GM21423 (cell line): ENCODE measurements around the gene PIM3.

Experiments used
- ATAC-seq: cut with Tn5 transposase; IDR thresholded peaks from one replicate; pipeline ENCODE4 v1.9.1; 2021; ENCODE audit warnings: mild to moderate bottlenecking, moderate library complexity; ENCODE audit not compliant: unreplicated experiment

PIM3 gene

DNA sequence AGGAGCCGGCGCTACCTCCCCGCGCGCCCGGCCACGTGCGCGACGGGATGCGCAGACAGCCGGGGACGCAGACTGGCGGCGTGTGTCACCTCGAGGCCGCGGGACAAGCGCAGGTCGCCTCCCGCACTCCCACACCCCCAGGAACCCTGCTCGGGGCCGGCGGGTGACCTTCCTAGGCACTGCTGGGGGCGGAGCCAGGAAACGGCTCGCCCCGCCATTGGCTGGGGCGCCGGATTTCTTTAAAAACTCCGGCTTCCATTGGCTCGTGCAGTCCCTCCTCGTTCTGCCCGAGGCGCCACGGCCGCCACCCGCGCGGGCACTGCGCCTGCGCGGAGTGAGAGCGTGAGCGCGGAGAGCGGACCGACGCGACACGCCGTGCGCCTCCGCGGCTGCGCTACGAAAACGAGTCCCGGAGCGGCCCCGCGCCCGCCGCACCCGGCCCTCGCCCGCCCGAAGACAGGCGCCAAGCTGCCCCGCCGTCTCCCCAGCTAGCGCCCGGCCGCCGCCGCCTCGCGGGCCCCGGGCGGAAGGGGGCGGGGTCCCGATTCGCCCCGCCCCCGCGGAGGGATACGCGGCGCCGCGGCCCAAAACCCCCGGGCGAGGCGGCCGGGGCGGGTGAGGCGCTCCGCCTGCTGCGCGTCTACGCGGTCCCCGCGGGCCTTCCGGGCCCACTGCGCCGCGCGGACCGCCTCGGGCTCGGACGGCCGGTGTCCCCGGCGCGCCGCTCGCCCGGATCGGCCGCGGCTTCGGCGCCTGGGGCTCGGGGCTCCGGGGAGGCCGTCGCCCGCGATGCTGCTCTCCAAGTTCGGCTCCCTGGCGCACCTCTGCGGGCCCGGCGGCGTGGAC lies at the start of gene PIM3:
PIM3 (plus strand) TSS at position 614 of the 846 bp plus-strand sequence; CDS start at position 790, 176 bp downstream.
- peak; percentile 55 for ATAC-seq

- no peak for ATAC-seq
Measured at GRCh38 chr22:49911881-49912625, 48.5 kb upstream of the PIM3 start.

GRCh38 chr22:49913026-49913425 lies 47.5 kb upstream of the PIM3 start:
- ATAC-seq, result no peak

- ATAC-seq, result no peak
Measured at GRCh38 chr22:49913446-49913845, 47.1 kb upstream of the PIM3 start.

DNA sequence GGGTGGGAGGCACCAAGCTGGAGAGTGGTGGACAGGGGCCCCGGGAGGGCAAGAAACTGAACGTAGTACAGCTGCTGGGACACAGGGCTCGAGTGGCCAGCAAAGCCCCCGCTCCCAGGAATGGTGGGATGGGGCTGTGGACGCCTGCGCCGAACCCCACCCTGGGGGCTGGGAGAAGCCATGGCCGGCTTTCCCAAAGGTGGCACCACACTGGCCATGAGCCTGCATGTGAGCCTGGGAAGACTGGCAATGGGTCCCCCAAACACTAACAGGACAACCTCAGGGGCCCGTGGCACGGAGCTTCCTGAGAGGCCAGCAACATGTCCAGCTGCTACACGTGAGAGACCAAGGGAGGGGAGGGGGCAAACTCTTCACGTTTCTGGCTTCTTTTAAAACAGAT lies 46.3 kb upstream of the PIM3 start:
- ATAC-seq, result no peak

DNA sequence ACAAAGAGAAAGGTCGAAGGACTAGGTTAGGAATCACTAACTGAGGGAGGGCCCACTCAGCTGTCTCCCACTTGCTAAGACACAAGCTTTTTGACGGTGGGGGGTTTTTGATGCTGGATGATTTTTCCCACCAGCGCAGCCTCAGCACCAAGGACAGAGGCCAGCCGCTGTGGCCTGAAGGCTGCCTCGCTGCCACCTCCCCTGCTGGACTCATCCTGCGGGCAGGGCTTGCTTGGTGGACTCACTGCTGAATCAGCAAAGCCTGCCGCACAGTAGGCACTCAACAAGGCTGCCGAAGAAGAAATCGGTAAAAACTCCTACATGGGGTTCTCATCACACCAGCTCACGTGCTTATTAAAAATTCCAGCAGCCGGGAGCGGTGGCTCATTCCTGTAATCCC lies 45.0 kb upstream of the PIM3 start:
- no peak for ATAC-seq

- no peak for ATAC-seq
Measured at GRCh38 chr22:49916831-49917230, 43.7 kb upstream of the PIM3 start.

DNA sequence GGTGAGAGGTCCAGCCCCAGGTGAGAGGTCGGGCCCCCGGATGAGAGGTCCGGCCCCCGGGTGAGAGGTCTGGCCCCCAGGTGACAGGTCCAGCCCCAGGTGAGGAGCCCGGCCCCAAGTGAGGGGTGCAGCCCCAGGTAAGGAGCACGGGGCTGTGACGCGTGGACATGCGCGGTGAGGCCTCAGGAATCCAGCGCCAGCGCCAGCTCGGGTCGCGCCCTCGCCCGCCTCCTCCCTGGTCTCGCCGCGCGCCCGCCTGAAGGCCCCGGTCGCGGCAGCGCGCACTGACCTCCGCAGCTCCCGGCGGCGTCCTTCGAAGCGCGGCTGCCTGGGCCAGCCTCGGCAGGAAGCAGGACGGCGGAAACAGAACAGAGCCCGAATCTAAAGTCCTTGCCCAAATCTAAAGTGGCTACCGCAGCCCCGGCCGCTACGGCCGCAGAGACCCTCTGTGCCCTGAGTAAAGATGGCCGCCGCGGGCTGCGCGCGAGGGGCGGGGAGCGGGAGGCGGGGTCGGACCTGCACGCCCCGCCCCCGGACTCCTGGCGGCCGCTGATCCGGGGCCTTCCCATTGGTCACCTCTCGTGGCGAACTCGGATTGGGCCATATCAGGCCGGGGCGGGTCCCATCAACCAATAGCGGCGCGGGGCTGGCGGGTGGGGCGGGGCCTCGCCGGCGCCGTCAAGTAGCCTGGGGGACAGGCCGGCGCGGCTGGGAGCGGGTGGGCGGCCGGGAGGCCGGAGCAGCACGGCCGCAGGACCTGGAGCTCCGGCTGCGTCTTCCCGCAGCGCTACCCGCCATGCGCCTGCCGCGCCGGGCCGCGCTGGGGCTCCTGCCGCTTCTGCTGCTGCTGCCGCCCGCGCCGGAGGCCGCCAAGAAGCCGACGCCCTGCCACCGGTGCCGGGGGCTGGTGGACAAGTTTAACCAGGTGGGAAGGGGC lies 42.3 kb upstream of the PIM3 start, which contains the start of the genes ALG12 and CRELD2:
ALG12 (minus strand) TSS at position 465 of the 937 bp plus-strand sequence. CDS start 4,673 bp downstream, outside the sequence.
CRELD2 (plus strand) TSS at position 661 of the 937 bp plus-strand sequence; CDS start at position 797, 136 bp downstream.
- ATAC-seq, result peak; percentile 89

DNA sequence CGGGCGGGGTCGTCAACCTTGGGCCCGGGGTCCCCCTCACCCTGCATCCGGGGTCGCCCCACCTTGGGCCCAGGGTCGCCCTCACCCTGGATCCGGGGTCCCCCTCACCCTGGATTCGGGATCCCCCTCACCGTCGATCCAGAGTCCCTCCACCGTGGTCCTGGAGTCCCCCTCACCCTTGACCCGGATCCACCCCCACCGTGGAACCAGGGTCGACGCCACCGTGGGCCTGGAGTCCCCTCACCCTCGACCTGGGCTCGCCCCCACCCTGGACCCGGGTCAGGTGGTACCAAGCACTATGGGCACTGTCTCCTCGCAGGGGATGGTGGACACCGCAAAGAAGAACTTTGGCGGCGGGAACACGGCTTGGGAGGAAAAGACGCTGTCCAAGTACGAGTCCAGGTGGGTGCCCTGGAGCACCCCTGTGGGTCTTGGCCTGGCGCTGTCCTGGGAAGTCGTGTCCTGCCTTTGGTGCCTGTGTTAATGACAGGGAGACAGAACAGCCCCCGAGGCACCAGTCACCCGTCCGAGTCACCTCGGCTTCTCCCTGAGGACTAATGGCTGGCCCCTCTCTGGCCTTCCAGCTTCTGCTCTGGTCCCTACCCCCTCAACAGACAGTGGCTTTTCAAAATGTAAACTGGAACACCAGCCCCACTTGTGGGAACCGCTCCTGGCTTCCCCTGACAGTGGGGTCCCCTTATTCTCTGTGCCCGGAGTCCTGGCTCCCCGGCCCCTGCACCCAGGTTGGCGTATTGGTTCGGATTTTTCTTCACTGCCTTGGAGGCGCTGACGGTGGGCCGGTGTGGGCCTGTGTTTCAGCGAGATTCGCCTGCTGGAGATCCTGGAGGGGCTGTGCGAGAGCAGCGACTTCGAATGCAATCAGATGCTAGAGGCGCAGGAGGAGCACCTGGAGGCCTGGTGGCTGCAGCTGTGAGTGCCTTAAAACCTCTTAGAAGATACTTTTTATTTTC lies 41.4 kb upstream of the PIM3 start:
- no peak for ATAC-seq

- ATAC-seq, result no peak
Measured at GRCh38 chr22:49920859-49921258, 39.7 kb upstream of the PIM3 start.

DNA sequence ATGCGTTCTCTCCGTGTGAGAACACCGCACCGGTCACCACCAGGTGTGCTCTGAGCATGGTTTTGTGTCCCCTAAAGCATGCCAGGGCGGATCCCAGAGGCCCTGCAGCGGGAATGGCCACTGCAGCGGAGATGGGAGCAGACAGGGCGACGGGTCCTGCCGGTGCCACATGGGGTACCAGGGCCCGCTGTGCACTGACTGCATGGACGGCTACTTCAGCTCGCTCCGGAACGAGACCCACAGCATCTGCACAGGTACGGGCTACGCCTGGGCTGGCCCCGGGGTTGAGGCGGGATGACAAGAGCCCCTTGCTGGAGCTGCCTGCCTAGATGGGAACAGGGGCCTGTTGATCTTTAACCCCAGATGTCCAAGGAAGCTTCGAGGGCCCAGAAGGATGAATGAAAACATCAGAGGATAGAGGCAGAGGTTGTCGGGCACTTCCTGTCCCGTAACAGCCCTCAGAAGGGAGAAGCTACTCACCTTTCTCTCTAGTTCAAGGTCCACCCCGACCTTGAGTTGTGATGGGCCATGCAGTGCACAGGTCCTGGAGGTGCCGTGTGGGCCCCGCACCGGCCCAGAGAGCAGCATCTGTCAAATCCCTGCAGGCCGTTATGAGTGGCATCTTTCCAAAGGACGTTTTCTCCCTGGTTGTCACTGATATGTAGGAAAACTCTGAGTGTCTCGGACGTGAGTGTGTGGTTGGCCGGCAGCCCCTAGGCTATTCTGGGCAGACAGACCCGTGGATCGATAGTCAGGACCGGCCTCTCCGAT lies 38.9 kb upstream of the PIM3 start:
- ATAC-seq, result no peak

- ATAC-seq, result no peak
Measured at GRCh38 chr22:49922484-49922883, 38.1 kb upstream of the PIM3 start.

- ATAC-seq, result no peak
Measured at GRCh38 chr22:49922926-49923325, 37.6 kb upstream of the PIM3 start.

- no peak for ATAC-seq
Measured at GRCh38 chr22:49923445-49923844, 37.1 kb upstream of the PIM3 start.

- ATAC-seq, result no peak
Measured at GRCh38 chr22:49924113-49924833, 36.3 kb upstream of the PIM3 start.

DNA sequence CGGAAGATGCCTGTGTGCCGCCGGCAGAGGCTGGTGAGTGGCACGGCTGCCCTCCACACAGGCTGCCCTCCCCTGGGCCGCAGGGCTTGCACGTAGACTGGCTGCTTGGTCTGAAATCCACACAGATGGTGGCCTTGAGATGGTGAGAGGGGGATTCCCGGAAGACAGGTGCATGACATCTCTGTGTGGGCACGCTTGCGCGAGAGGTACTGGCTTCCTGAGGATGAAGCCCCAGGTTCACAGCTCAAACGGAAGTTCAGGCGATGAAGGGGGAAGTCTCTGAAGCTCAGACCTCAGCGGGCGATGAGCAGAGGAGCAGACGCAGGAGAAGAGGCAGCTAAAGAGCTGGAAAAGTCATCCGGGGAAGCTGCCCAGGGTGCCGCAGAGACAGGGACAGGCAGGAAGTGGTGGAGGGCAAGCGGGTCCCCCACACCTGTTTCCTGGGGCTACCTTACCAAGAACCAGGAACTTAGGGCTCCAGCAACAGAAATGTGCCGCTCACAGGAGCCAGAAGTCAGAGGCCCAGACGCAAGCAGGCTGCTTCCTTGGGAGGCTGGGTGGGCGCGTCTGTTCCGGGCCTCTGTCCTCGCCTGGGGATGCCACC lies 34.9 kb upstream of the PIM3 start:
- ATAC-seq, result peak; percentile 47

DNA sequence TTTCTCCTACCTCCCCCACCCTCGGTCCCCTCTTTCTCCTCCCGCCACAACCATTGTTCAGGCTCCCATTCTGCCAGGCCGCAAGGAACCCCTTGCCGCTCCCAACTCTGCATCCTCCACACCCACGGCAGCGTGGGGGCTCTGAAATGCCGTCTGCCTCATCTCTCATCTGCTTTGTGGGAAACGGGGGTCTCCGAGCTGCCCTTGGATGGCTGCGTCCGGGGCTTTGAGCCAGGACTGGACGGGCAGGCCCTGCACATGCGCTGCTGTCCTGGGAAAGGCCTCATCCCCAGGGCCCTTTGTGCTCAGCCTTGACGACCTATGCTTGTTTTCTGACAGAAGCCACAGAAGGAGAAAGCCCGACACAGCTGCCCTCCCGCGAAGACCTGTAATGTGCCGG lies 33.7 kb upstream of the PIM3 start:
- ATAC-seq, result no peak
